Esophagus squamous epithelium (tissue), 4 donors: ENCODE results near the gene TLE3.

Source experiments
- CTCF ChIP-seq, 6 experiments: fragments of 450-650 bp in 4 of 6; fragments of 200-600 bp in 2 of 6; sonication (generic) in 2 of 6; IDR thresholded peaks; one replicate each; pipeline ENCODE4 v1.5.1; 2016 to 2019; ENCODE audit warnings: antibody characterized with exemption in 6 of 6, mild to moderate bottlenecking in 4 of 6, moderate library complexity in 4 of 6
- POLR2A ChIP-seq, 4 donors: fragments of 450-650 bp; IDR thresholded peaks; one replicate each; pipeline ENCODE4 v1.6.1; 2017; ENCODE audit warnings: antibody characterized with exemption in 4 of 4, mild to moderate bottlenecking in 4 of 4, moderate library complexity in 3 of 4

DNA sequence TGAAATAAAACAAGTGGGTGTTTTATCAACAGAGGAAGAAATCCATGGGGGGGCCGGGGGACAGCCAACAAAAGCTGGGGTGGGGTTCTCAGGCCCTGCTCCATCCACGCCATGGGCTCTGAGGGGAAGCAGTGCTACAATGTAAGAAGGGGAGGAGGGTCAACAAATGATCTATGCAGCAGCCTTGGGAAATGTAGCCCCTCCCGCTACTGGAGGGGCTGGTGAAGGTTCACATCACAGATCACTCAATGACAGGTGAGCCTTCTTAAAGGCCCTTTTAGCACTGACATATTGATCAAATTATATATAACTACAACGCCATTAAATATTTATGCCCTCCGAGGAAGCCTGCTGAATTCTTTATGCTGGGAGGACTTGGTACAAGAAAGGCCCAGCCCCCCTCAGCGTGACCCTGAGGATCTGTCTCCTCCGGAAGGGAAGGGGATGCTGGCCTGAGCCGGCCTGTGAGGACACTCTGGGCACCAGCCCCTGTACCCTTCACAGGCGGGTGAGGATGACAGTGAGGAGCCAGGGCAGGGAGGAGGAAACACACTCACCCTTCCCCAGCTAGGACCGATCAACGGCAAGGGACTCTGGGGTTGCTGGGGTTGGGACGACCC, 15.3 kb downstream of the TLE3 start:
- TF ChIP-seq CTCF (IDR thresholded peaks at IDR 0.05) (no peak), POLR2A (IDR thresholded peaks at IDR 0.05) (no peak)
